GM12874 (cell line): ENCODE measurements around the gene CDH18.

ENCODE experiments used
- CTCF ChIP-seq: IDR thresholded peaks from 2 replicates; pipeline ENCODE4 v1.5.1; 2011; ENCODE audit warnings: low read depth, mild to moderate bottlenecking, control low read depth, low read length, moderate library complexity; ENCODE audit not compliant: insufficient read depth

CDH18 gene

GRCh38 chr5:19630876-19631275 is 357.1 kb downstream of the CDH18 start:
- TF ChIP-seq CTCF: no peak

GRCh38 chr5:19626211-19626610 is 361.8 kb downstream of the CDH18 start:
- no peak for TF ChIP-seq CTCF

DNA sequence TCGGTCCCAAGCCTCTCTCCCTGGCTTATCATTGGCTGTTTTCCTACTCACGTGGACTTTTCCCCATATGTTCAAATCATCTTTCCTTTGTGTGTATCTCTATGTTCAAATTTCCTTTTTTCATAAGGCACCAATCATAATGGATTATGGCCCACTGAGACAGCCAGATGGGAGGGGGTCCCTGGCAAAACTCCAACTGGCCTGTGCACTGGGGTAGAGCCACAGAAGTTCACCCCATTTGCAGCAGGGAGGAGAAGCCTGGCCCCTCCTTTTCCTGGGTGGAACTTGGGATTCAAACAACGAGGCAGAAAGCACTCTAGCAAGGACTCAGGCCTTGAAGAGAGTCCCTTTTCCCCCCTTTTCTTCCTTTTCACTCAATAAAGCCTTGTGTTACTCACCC is 362.4 kb downstream of the CDH18 start:
- no peak for TF ChIP-seq CTCF

GRCh38 chr5:19619571-19619970 is 368.4 kb downstream of the CDH18 start:
- TF ChIP-seq CTCF: no peak

DNA sequence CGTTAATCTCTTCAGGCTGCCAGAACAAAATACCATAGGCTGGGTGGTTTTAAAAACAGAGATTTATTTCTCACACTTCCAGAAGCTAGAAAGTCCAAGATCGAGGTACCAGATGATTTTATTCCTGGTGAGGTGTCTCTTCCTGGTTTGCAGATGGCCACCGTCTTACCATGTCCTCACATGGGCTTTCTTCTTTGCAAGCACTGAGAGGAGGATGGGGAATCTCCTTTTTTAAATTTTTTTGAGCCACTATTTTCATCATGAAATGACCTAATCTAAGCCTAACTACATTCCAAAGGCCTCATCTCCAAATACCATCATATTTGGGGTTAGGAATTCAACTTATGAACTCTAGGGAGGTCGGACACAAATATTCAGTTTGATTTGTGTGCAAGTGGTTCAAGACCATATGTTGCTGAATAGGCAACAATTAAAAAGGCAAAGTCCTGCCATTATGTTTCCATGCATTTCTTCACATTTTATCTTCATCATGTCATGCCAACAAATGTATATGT is 371.2 kb downstream of the CDH18 start:
- TF ChIP-seq CTCF: no peak

GRCh38 chr5:19615661-19616060 is 372.3 kb downstream of the CDH18 start:
- TF ChIP-seq CTCF: no peak

- no peak for TF ChIP-seq CTCF
These were observed 372.9 kb downstream of the CDH18 start for GRCh38 chr5:19615071-19615470.
